ENCODE measurements around the gene PLSCR2. TPM values are rescaled to one million over a fixed set of nuclear protein-coding genes. Genes with fewer than 3 reads are reported as not detected.
"Not testable (repeated sequence)": the region's sequence is repeated elsewhere in the genome, so short reads cannot be mapped to it uniquely, and the experiment has no call there.

PLSCR2 gene
- total RNA-seq, 2 donors from 2014 or later = not detected

GRCh38 chr3:146421819-146422759 is 47.3 kb downstream of the PLSCR2 start:
- H3K36me3 Mint-ChIP-seq (ENCODE audit: low read depth) = no peaks in the 10 kb centered on the region
- H3K27ac Mint-ChIP-seq = no peak overlapping the region
- H3K4me1 Mint-ChIP-seq = no peaks in the 10 kb centered on the region
- peaks cover 19% of the 10 kb centered on the region for H3K27me3 Mint-ChIP-seq
- no peaks in the 10 kb centered on the region for H3K9me3 Mint-ChIP-seq
- no peak for ATAC-seq (replicated peaks)
- H3K4me3 Mint-ChIP-seq = no peak overlapping the region

GRCh38 chr3:146416366-146416765 is 53.0 kb downstream of the PLSCR2 start:
- Mint-ChIP-seq H3K27me3 (peaks cover 10% of the 10 kb centered on the region), H3K27ac (no peak overlapping the region), H3K9me3 (peaks cover 10% of the 10 kb centered on the region), H3K36me3 (ENCODE audit: low read depth) (no peaks in the 10 kb centered on the region), H3K4me1 (no peaks in the 10 kb centered on the region), H3K4me3 (no peak overlapping the region)
- no peak for ATAC-seq (replicated peaks)

- ATAC-seq (replicated peaks) = no peak
- Mint-ChIP-seq H3K9me3 (peaks cover 10% of the 10 kb centered on the region), H3K4me1 (no peaks in the 10 kb centered on the region), H3K4me3 (no peak overlapping the region), H3K27me3 (peaks cover 7% of the 10 kb centered on the region), H3K36me3 (ENCODE audit: low read depth) (no peaks in the 10 kb centered on the region), H3K27ac (no peak overlapping the region)
Measured at GRCh38 chr3:146414010-146414409, 55.4 kb downstream of the PLSCR2 start.

- not testable (repeated sequence) for H3K4me1 Mint-ChIP-seq; H3K27ac Mint-ChIP-seq; H3K27me3 Mint-ChIP-seq; ATAC-seq (replicated peaks); H3K4me3 Mint-ChIP-seq; H3K36me3 Mint-ChIP-seq (ENCODE audit: low read depth)
- peaks cover 12% of the 10 kb centered on the region for H3K9me3 Mint-ChIP-seq
Measured at GRCh38 chr3:146412711-146413110, 56.6 kb downstream of the PLSCR2 start.

GRCh38 chr3:146407956-146408355 is 61.4 kb downstream of the PLSCR2 start:
- Mint-ChIP-seq H3K36me3 (ENCODE audit: low read depth) (no peaks in the 10 kb centered on the region), H3K4me1 (no peaks in the 10 kb centered on the region), H3K9me3 (peaks cover 14% of the 10 kb centered on the region), H3K4me3 (no peak overlapping the region), H3K27me3 (peaks cover 15% of the 10 kb centered on the region), H3K27ac (no peak overlapping the region)
- no peak for ATAC-seq (replicated peaks)

- Mint-ChIP-seq H3K4me1 (no peaks in the 10 kb centered on the region), H3K27ac (no peak overlapping the region), H3K9me3 (peaks cover 4% of the 10 kb centered on the region), H3K27me3 (peaks cover 16% of the 10 kb centered on the region), H3K4me3 (no peak overlapping the region), H3K36me3 (ENCODE audit: low read depth) (no peaks in the 10 kb centered on the region)
- no peak for ATAC-seq (replicated peaks)
Measured at GRCh38 chr3:146404436-146404835, 64.9 kb downstream of the PLSCR2 start.

- Mint-ChIP-seq H3K4me3 (no peak overlapping the region), H3K36me3 (ENCODE audit: low read depth) (no peaks in the 10 kb centered on the region), H3K4me1 (no peaks in the 10 kb centered on the region), H3K27ac (no peak overlapping the region), H3K27me3 (peaks cover 12% of the 10 kb centered on the region), H3K9me3 (peaks cover 4% of the 10 kb centered on the region)
- no peak for ATAC-seq (replicated peaks)
Measured at GRCh38 chr3:146403792-146404191, 65.6 kb downstream of the PLSCR2 start.

GRCh38 chr3:146396792-146397191 is 72.6 kb downstream of the PLSCR2 start:
- Mint-ChIP-seq H3K4me1 (no peaks in the 10 kb centered on the region), H3K36me3 (ENCODE audit: low read depth) (no peaks in the 10 kb centered on the region), H3K9me3 (no peaks in the 10 kb centered on the region), H3K27ac (no peak overlapping the region), H3K4me3 (no peak overlapping the region), H3K27me3 (peaks cover 4% of the 10 kb centered on the region)
- ATAC-seq (replicated peaks) = no peak

- no peak for ATAC-seq (replicated peaks)
- no peak overlapping the region for H3K4me3 Mint-ChIP-seq
- no peaks in the 10 kb centered on the region for H3K9me3 Mint-ChIP-seq
- peaks cover 4% of the 10 kb centered on the region for H3K27me3 Mint-ChIP-seq
- H3K27ac Mint-ChIP-seq = no peak overlapping the region
- no peaks in the 10 kb centered on the region for H3K36me3 Mint-ChIP-seq (ENCODE audit: low read depth)
- no peaks in the 10 kb centered on the region for H3K4me1 Mint-ChIP-seq
Measured at GRCh38 chr3:146395164-146395563, 74.2 kb downstream of the PLSCR2 start.

- Mint-ChIP-seq H3K27ac (no peak overlapping the region), H3K36me3 (ENCODE audit: low read depth) (no peaks in the 10 kb centered on the region)
Measured at GRCh38 chr3:146390957-146391356, 78.4 kb downstream of the PLSCR2 start.

GRCh38 chr3:146390006-146390772 is 79.2 kb downstream of the PLSCR2 start:
- H3K4me1 Mint-ChIP-seq = no peaks in the 10 kb centered on the region
- H3K9me3 Mint-ChIP-seq = no peaks in the 10 kb centered on the region
- H3K36me3 Mint-ChIP-seq (ENCODE audit: low read depth) = no peaks in the 10 kb centered on the region
- H3K27ac Mint-ChIP-seq = no peak overlapping the region
- no peak for ATAC-seq (replicated peaks)
- H3K27me3 Mint-ChIP-seq = peaks cover 6% of the 10 kb centered on the region
- no peak overlapping the region for H3K4me3 Mint-ChIP-seq

More at GRCh38 chr3:146390957-146391356, 78.4 kb downstream of the PLSCR2 start:
- H3K9me3 Mint-ChIP-seq = no peaks in the 10 kb centered on the region
- ATAC-seq (replicated peaks) = no peak
- no peak overlapping the region for H3K4me3 Mint-ChIP-seq
- H3K4me1 Mint-ChIP-seq = no peaks in the 10 kb centered on the region
- peaks cover 2% of the 10 kb centered on the region for H3K27me3 Mint-ChIP-seq

GRCh38 chr3:146387566-146387965 is 81.8 kb downstream of the PLSCR2 start:
- H3K4me1 Mint-ChIP-seq = no peaks in the 10 kb centered on the region
- H3K27me3 Mint-ChIP-seq = peaks cover 6% of the 10 kb centered on the region
- H3K4me3 Mint-ChIP-seq = no peak overlapping the region
- H3K36me3 Mint-ChIP-seq (ENCODE audit: low read depth) = no peaks in the 10 kb centered on the region
- no peak overlapping the region for H3K27ac Mint-ChIP-seq
- no peak for ATAC-seq (replicated peaks)
- H3K9me3 Mint-ChIP-seq = no peaks in the 10 kb centered on the region

- Mint-ChIP-seq H3K27me3 (peaks cover 6% of the 10 kb centered on the region), H3K36me3 (ENCODE audit: low read depth) (no peaks in the 10 kb centered on the region), H3K27ac (no peak overlapping the region), H3K9me3 (no peaks in the 10 kb centered on the region), H3K4me3 (no peak overlapping the region), H3K4me1 (no peaks in the 10 kb centered on the region)
- ATAC-seq (replicated peaks) = no peak
Measured at GRCh38 chr3:146386936-146387335, 82.4 kb downstream of the PLSCR2 start.

GRCh38 chr3:146384786-146385185 is 84.6 kb downstream of the PLSCR2 start:
- H3K9me3 Mint-ChIP-seq = no peaks in the 10 kb centered on the region
- no peak overlapping the region for H3K27ac Mint-ChIP-seq
- H3K4me1 Mint-ChIP-seq = no peaks in the 10 kb centered on the region
- H3K27me3 Mint-ChIP-seq = peaks cover 6% of the 10 kb centered on the region
- no peaks in the 10 kb centered on the region for H3K36me3 Mint-ChIP-seq (ENCODE audit: low read depth)
- H3K4me3 Mint-ChIP-seq = no peak overlapping the region
- ATAC-seq (replicated peaks) = no peak
